Erythroblast (primary cell): ENCODE results near the gene TEKTIP1.

Experiments
- GATA1 ChIP-seq: IDR thresholded peaks from 2 replicates; pipeline ENCODE4 v1.6.1; 2011; ENCODE audit warnings: low read depth, mild to moderate bottlenecking, control low read depth, low read length, moderate library complexity
- POLR2A ChIP-seq: IDR thresholded peaks from 2 replicates; pipeline ENCODE4 v1.6.1; 2011; ENCODE audit warnings: mild to moderate bottlenecking, low read length

DNA sequence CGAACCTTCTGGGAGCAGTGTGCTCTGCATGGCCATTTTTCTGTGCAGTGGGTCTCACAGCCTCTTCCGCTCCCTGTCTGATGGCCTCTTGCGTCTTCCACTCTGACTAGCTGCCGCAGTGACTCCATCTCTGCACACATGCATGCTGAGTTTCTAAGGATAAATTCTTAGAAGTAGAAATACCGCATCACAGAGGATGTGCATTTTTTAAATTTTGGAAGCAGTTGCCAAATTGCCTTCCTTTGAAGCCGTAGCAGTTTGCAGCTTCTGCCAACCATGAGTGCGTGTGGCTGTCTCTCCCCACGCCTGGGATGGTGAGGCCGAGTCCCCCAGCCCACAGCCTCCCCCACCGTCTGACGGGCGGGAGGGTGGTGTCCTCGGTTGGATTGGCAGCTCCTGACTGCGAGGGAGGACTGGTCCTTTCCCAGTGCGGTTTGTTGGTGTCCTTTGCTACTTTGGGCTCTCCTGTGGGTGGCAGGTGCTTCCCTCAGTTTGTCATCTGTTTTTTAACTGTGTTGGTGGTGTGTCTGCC is 23.0 kb upstream of the TEKTIP1 start:
- TF ChIP-seq POLR2A (no peak), GATA1 (no peak)
